HL-60 (cell line): ENCODE data around the gene WDR38.

Source experiments
- DNase-seq, 2 experiments: peaks; one replicate each; pipeline ENCODE4 v3.0.0-alpha.2; 2010 to 2020; ENCODE audit warnings: low read depth in 1 of 2, low spot score in 1 of 2
- H3K27ac ChIP-seq: fragments of 250-450 bp; sonication (Bioruptor Pico); replicated peaks from 2 replicates; pipeline ENCODE4 v1.5.1; 2020; ENCODE audit warnings: mild to moderate bottlenecking, moderate library complexity
- H3K27me3 ChIP-seq: fragments of 250-450 bp; sonication (Bioruptor Pico); 2 replicates; pipeline ENCODE4 v1.5.1; 2021; ENCODE audit warnings: mild to moderate bottlenecking, moderate library complexity; ENCODE audit not compliant: insufficient read depth, poor library complexity, severe bottlenecking
- H3K4me3 ChIP-seq: replicated peaks from 2 replicates; pipeline ENCODE4 v1.5.1; 2011; ENCODE audit warnings: mild to moderate bottlenecking, control low read depth, low read length; ENCODE audit not compliant: insufficient read depth
- GABPA ChIP-seq: IDR thresholded peaks from 2 replicates; pipeline ENCODE4 v1.6.1; 2012; ENCODE audit warnings: low read depth
- POLR2AphosphoS5 ChIP-seq: IDR thresholded peaks from 2 replicates; pipeline ENCODE4 v1.6.1; 2012; ENCODE audit warnings: low read depth
- SPI1 ChIP-seq: IDR thresholded peaks from 2 replicates; pipeline ENCODE4 v1.6.1; 2012; ENCODE audit warnings: low read depth, mild to moderate bottlenecking, borderline replicate concordance
- TF ChIP-seq, protein P1 (sequence below): IDR thresholded peaks from 2 replicates; pipeline ENCODE4 v1.6.1; 2012; ENCODE audit warnings: low read depth; ENCODE audit not compliant: insufficient replicate concordance
- TF ChIP-seq, protein P2 (sequence below): IDR thresholded peaks from one replicate; pipeline ENCODE4 v1.5.1; 2011; ENCODE audit warnings: low read length, control low read depth, inconsistent platforms; ENCODE audit not compliant: insufficient read depth

WDR38 gene

DNA sequence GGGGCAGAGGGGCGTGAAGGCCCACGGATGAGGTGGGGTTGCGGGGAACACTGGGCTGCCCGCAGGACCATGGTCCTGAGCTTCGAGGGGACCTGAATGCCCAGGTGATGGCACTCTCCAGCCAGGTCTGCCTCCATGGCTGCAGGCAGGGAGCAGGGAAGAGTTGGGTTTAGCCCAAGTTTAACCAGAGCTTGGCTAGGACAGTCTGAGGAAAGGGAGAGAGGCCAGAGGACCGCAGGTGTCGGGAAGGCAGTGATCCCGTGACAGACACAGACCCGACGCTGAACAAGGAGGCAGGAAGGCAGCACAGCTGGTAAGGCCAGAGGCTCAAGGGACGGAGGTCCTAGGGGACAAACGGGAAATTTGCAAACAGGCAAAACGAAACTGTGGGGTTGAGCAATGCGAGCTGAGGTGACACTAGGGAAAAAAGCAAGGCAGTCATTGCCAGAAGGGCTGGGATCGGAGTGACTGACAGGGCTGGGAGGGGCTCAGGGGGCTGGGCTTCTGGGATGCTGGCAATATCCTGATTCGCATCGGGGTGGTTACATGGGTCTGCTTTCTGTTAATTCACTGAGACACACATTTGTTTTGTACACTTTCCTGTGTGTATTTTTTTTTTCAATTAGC lies 33.7 kb downstream of the WDR38 start:
- Histone ChIP-seq H3K27ac (no peak overlapping the region), H3K4me3 (no peak overlapping the region), H3K27me3 (no peaks in the 10 kb centered on the region)
- DNase-seq: no peak
- TF ChIP-seq, protein P1, sequence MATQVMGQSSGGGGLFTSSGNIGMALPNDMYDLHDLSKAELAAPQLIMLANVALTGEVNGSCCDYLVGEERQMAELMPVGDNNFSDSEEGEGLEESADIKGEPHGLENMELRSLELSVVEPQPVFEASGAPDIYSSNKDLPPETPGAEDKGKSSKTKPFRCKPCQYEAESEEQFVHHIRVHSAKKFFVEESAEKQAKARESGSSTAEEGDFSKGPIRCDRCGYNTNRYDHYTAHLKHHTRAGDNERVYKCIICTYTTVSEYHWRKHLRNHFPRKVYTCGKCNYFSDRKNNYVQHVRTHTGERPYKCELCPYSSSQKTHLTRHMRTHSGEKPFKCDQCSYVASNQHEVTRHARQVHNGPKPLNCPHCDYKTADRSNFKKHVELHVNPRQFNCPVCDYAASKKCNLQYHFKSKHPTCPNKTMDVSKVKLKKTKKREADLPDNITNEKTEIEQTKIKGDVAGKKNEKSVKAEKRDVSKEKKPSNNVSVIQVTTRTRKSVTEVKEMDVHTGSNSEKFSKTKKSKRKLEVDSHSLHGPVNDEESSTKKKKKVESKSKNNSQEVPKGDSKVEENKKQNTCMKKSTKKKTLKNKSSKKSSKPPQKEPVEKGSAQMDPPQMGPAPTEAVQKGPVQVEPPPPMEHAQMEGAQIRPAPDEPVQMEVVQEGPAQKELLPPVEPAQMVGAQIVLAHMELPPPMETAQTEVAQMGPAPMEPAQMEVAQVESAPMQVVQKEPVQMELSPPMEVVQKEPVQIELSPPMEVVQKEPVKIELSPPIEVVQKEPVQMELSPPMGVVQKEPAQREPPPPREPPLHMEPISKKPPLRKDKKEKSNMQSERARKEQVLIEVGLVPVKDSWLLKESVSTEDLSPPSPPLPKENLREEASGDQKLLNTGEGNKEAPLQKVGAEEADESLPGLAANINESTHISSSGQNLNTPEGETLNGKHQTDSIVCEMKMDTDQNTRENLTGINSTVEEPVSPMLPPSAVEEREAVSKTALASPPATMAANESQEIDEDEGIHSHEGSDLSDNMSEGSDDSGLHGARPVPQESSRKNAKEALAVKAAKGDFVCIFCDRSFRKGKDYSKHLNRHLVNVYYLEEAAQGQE: no peak
- TF ChIP-seq SPI1 (no peak), GABPA (no peak), POLR2AphosphoS5 (no peak)
- TF ChIP-seq, protein P2, sequence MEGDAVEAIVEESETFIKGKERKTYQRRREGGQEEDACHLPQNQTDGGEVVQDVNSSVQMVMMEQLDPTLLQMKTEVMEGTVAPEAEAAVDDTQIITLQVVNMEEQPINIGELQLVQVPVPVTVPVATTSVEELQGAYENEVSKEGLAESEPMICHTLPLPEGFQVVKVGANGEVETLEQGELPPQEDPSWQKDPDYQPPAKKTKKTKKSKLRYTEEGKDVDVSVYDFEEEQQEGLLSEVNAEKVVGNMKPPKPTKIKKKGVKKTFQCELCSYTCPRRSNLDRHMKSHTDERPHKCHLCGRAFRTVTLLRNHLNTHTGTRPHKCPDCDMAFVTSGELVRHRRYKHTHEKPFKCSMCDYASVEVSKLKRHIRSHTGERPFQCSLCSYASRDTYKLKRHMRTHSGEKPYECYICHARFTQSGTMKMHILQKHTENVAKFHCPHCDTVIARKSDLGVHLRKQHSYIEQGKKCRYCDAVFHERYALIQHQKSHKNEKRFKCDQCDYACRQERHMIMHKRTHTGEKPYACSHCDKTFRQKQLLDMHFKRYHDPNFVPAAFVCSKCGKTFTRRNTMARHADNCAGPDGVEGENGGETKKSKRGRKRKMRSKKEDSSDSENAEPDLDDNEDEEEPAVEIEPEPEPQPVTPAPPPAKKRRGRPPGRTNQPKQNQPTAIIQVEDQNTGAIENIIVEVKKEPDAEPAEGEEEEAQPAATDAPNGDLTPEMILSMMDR: no peak

- DNase-seq: no peak
- H3K27ac ChIP-seq: no peak overlapping the region
- H3K4me3 ChIP-seq: no peak overlapping the region
Measured at GRCh38 chr9:124887832-124888231, 34.6 kb downstream of the WDR38 start.

DNA sequence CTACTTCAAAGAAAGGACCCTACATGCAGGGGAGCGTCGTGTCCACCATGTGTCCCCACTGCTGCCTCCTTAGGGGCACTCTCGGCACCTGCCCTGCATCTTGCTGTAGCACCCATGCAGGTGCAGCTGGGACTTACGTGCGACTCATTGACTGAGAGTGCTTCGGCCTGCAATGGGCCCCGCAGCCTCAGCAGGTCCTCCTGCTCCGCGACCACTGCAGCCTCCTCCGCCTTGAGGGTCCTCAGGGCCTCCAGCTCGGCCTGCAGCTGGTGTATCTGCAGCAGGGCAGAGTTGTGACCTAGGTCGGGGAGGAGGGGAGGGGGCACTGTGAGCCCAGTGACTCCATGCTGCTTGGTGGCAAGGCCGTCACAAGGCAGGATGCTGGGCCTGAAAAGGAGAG lies 35.7 kb downstream of the WDR38 start:
- no peaks in the 10 kb centered on the region for H3K27me3 ChIP-seq
- no peak for DNase-seq
- H3K4me3 ChIP-seq: no peak overlapping the region
- TF ChIP-seq SPI1 (no peak), POLR2AphosphoS5 (no peak)
- TF ChIP-seq, protein P2: no peak
- H3K27ac ChIP-seq: no peak overlapping the region

More at GRCh38 chr9:124887832-124888231, 34.6 kb downstream of the WDR38 start:
- no peaks in the 10 kb centered on the region for H3K27me3 ChIP-seq
- no peak for TF ChIP-seq POLR2AphosphoS5
- no peak for TF ChIP-seq GABPA
- TF ChIP-seq, protein P1: no peak

GRCh38 chr9:124890179-124890578 lies 36.9 kb downstream of the WDR38 start:
- TF ChIP-seq, protein P2: no peak
- TF ChIP-seq POLR2AphosphoS5: no peak
- TF ChIP-seq, protein P1: no peak
- TF ChIP-seq SPI1: no peak
- no peak for TF ChIP-seq GABPA
- H3K4me3 ChIP-seq: no peak overlapping the region
- DNase-seq: no peak
- H3K27me3 ChIP-seq: no peaks in the 10 kb centered on the region
- H3K27ac ChIP-seq: no peak overlapping the region
